HepG2 (cell line): ENCODE data around the gene KIF3C. TPM values are rescaled to one million over a fixed set of nuclear protein-coding genes. Genes with fewer than 3 reads are reported as not detected.

Experiments used
- FIP1L1 ChIP-seq: fragments of 200-400 bp; formaldehyde crosslinking; IDR thresholded peaks from 2 replicates; pipeline ENCODE4 v1.6.1; 2018; ENCODE audit warnings: low read depth, mild to moderate bottlenecking, low read length, moderate library complexity, borderline replicate concordance; ENCODE audit not compliant: insufficient read depth
- KIAA2018 ChIP-seq: sonication (generic); formaldehyde crosslinking; IDR thresholded peaks from 2 replicates; pipeline ENCODE4 v1.5.0; 2020; ENCODE audit warnings: mild to moderate bottlenecking, missing genetic modification reagents, borderline replicate concordance
- NFKBIZ ChIP-seq: IDR thresholded peaks from 2 replicates; pipeline ENCODE4 v1.6.1; 2018; ENCODE audit warnings: missing genetic modification reagents, missing compliant biosample characterization
- NR2F2 ChIP-seq: IDR thresholded peaks from 2 replicates; pipeline ENCODE4 v1.6.1; 2012; ENCODE audit warnings: low read depth, inconsistent platforms, borderline replicate concordance
- PATZ1 ChIP-seq: sonication (generic); formaldehyde crosslinking; IDR thresholded peaks from 2 replicates; pipeline ENCODE4 v1.4.0; 2020; ENCODE audit warnings: missing genetic modification reagents
- SATB2 ChIP-seq: sonication (generic); formaldehyde crosslinking; IDR thresholded peaks from 2 replicates; pipeline ENCODE4 v1.5.0; 2020; ENCODE audit warnings: missing genetic modification reagents
- TFDP2 ChIP-seq: sonication (generic); formaldehyde crosslinking; IDR thresholded peaks from 2 replicates; pipeline ENCODE4 v1.4.0; 2020; ENCODE audit warnings: missing genetic modification reagents
- TRIM24 ChIP-seq: sonication (generic); formaldehyde crosslinking; IDR thresholded peaks from 2 replicates; pipeline ENCODE4 v1.8.0; 2022; ENCODE audit warnings: mild to moderate bottlenecking, missing genetic modification reagents
- ZBTB8A ChIP-seq: sonication (generic); formaldehyde crosslinking; IDR thresholded peaks from 2 replicates; pipeline ENCODE4 v1.4.0; 2020; ENCODE audit warnings: mild to moderate bottlenecking, low read depth, missing genetic modification reagents, borderline replicate concordance
- ZKSCAN8 ChIP-seq: IDR thresholded peaks from 2 replicates; pipeline ENCODE4 v1.6.1; 2016; ENCODE audit warnings: borderline replicate concordance, missing genetic modification reagents, missing compliant biosample characterization
- ZNF160 ChIP-seq: sonication (generic); formaldehyde crosslinking; IDR thresholded peaks from 2 replicates; pipeline ENCODE4 v1.8.0; 2022; ENCODE audit warnings: mild to moderate bottlenecking, inconsistent platforms, missing genetic modification reagents
- ZNF18 ChIP-seq: sonication (generic); formaldehyde crosslinking; IDR thresholded peaks from 2 replicates; pipeline ENCODE4 v1.8.0; 2022; ENCODE audit warnings: mild to moderate bottlenecking, missing genetic modification reagents; ENCODE audit not compliant: insufficient replicate concordance
- ZNF24 ChIP-seq: fragments of 450-650 bp; IDR thresholded peaks from 2 replicates; pipeline ENCODE4 v1.6.1; 2017; ENCODE audit warnings: antibody characterized with exemption, mild to moderate bottlenecking
- ZNF776 ChIP-seq: sonication (generic); formaldehyde crosslinking; IDR thresholded peaks from 2 replicates; pipeline ENCODE4 v1.4.0; 2020; ENCODE audit warnings: mild to moderate bottlenecking, missing genetic modification reagents
- ZNF839 ChIP-seq: sonication (generic); formaldehyde crosslinking; IDR thresholded peaks from 2 replicates; pipeline ENCODE4 v1.4.0; 2020; ENCODE audit warnings: missing genetic modification reagents, mild to moderate bottlenecking, borderline replicate concordance
- ZSCAN25 ChIP-seq: sonication (generic); formaldehyde crosslinking; IDR thresholded peaks from 2 replicates; pipeline ENCODE4 v1.8.0; 2022; ENCODE audit warnings: mild to moderate bottlenecking, missing genetic modification reagents
- polyA plus RNA-seq, 8 experiments: library from polyadenylated mRNA; depleted of rRNA in 3 of 8; stranded (reverse) in 7 of 8; unstranded in 1 of 8; fragments of >200 nt; fragmentation: Illumina TruSeq in 4 of 8; extraction: Trizol in 4 of 8; gene quantifications; 2 replicates each; pipeline versions ENCODE4 v1.2.1 to v1.2.3, GENCODE V29; 2011 to 2016; ENCODE audit warnings: low read depth in 4 of 8, missing spikeins in 1 of 8, mixed read lengths in 1 of 8; ENCODE audit not compliant: insufficient read depth in 1 of 8
- total RNA-seq, 5 experiments: library from RNA; depleted of rRNA; stranded (reverse); fragments of >200 nt; fragmentation: Illumina TruSeq; extraction: Trizol; gene quantifications; 2 replicates each; pipeline ENCODE4 v1.2.3, GENCODE V29; 2016; ENCODE audit warnings: low read depth in 1 of 5

Gene KIF3C
- total and polyA plus RNA-seq, 2 of the 13 experiments (the other 11 are each of a cell fraction or from before 2014, with no cell fraction given), result 3.6 to 4.9 TPM

- TF ChIP-seq NR2F2 (no peak), ZKSCAN8 (CRISPR knock-in tag) (no peak), PATZ1 (peak; percentile 76), ZNF18 (CRISPR knock-in tag) (no peak), TRIM24 (CRISPR knock-in tag) (no peak), ZNF776 (CRISPR knock-in tag) (peak; percentile 27; the same call in 1 of the 2 replicates), FIP1L1 (no peak), ZNF839 (CRISPR knock-in tag) (no peak), ZSCAN25 (CRISPR knock-in tag) (no peak), TFDP2 (CRISPR knock-in tag) (no peak), ZNF24 (no peak), NFKBIZ (CRISPR knock-in tag) (no peak), ZBTB8A (CRISPR knock-in tag) (no peak), KIAA2018 (no peak), SATB2 (no peak), ZNF160 (CRISPR knock-in tag) (0 out of 2 replicates have a peak, but pooled peaks have one; percentile 27)
These were observed at the start of gene KIF3C (continued) for GRCh38 chr2:25982273-25982967.
